PC-3 (cell line): ENCODE measurements around the gene AJM1. TPM values are rescaled to one million over a fixed set of nuclear protein-coding genes. Genes with fewer than 3 reads are reported as not detected.

Experiments
- ATAC-seq: fragments of 200-7000 bp; cut with Tn5 transposase; 2 replicates; pipeline ENCODE4 v1.9.1; 2020; ENCODE audit warnings: mild to moderate bottlenecking, moderate library complexity
- BruUV-seq: library from RNA; stranded (reverse); fragments of 400-500 nt; replicated peaks from 2 replicates; lab custom pipeline; 2021; lab: Mats Ljungman, UMichigan
- CTCF ChIA-PET: fragments of 300-600 bp; sonication (Branson Sonifier 250); formaldehyde crosslinking; loops from one replicate; lab custom pipeline; 2022; ENCODE audit warnings: antibody characterized with exemption; lab: Charles Lee
- POLR2A ChIA-PET: fragments of 300-600 bp; sonication (Branson Sonifier 250); formaldehyde crosslinking; loops from one replicate; lab custom pipeline; 2022; ENCODE audit warnings: antibody characterized with exemption; ENCODE audit not compliant: unreplicated experiment; lab: Charles Lee
- DNase-seq: peaks from one replicate; pipeline ENCODE4 v3.0.0-alpha.2; 2015
- H2AFZ ChIP-seq: fragments of 300-600 bp; sonication (generic); 2 replicates; pipeline ENCODE4 v1.6.0; 2016; ENCODE audit warnings: antibody characterized with exemption, low read length
- H3F3A ChIP-seq: fragments of 300-600 bp; sonication (generic); one replicate; pipeline ENCODE4 v1.6.0; 2017; ENCODE audit warnings: antibody characterized with exemption, low read length, control low read depth, mild to moderate bottlenecking; ENCODE audit not compliant: unreplicated experiment
- H3K27ac ChIP-seq: fragments of 300-600 bp; sonication (generic); 2 replicates; pipeline ENCODE4 v1.5.1; 2016; ENCODE audit warnings: mild to moderate bottlenecking, low read length
- H3K27me3 ChIP-seq: fragments of 300-600 bp; sonication (generic); 2 replicates; pipeline ENCODE4 v1.6.1; 2016; ENCODE audit warnings: low read length, mixed read lengths
- H3K36me3 ChIP-seq: fragments of 300-600 bp; sonication (generic); 2 replicates; pipeline ENCODE4 v1.6.1; 2016; ENCODE audit warnings: low read depth, mixed run types, low read length, mixed read lengths
- H3K4me1 ChIP-seq: fragments of 300-600 bp; sonication (generic); 2 replicates; pipeline ENCODE4 v1.5.1; 2016; ENCODE audit warnings: low read length; ENCODE audit not compliant: insufficient read depth
- H3K4me2 ChIP-seq: fragments of 300-600 bp; sonication (generic); 2 replicates; pipeline ENCODE4 v1.6.0; 2016; ENCODE audit warnings: low read length
- H3K4me3 ChIP-seq: fragments of 300-600 bp; sonication (generic); 2 replicates; pipeline ENCODE4 v1.5.1; 2016; ENCODE audit warnings: mild to moderate bottlenecking, low read length, mixed read lengths
- H3K79me2 ChIP-seq: fragments of 300-600 bp; sonication (generic); 2 replicates; pipeline ENCODE4 v1.6.1; 2017; ENCODE audit warnings: low read length, mixed read lengths
- H3K9ac ChIP-seq: fragments of 300-600 bp; sonication (generic); 2 replicates; pipeline ENCODE4 v1.6.0; 2016; ENCODE audit warnings: mild to moderate bottlenecking, low read length
- H3K9me2 ChIP-seq: fragments of 300-600 bp; sonication (generic); replicated peaks from 2 replicates; pipeline ENCODE4 v1.6.1; 2016; ENCODE audit warnings: mixed run types, low read length, mixed read lengths
- H3K9me3 ChIP-seq: fragments of 300-600 bp; sonication (generic); 2 replicates; pipeline ENCODE4 v1.6.1; 2016; ENCODE audit warnings: low read length, mixed read lengths
- H4K20me1 ChIP-seq: fragments of 300-600 bp; sonication (generic); 2 replicates; pipeline ENCODE4 v1.6.1; 2016; ENCODE audit warnings: low read length, mixed read lengths
- EZH2 ChIP-seq: fragments of 300-600 bp; sonication (generic); IDR thresholded peaks from one replicate; pipeline ENCODE4 v1.6.1; 2017; ENCODE audit warnings: antibody characterized with exemption, mild to moderate bottlenecking, low read length; ENCODE audit not compliant: unreplicated experiment
- EZH2phosphoT487 ChIP-seq: fragments of 300-600 bp; sonication (generic); IDR thresholded peaks from 2 replicates; pipeline ENCODE4 v1.6.1; 2018; ENCODE audit warnings: mild to moderate bottlenecking, antibody characterized with exemption, low read length, borderline replicate concordance
- intact Hi-C: fragments of 100-400 bp; cut with micrococcal nuclease; formaldehyde crosslinking; loops from 2 replicates; pipeline ENCODE4 v1.9.0; 2023
- total RNA-seq: library from RNA; depleted of rRNA; stranded (reverse); fragments of >200 nt; gene quantifications from 2 replicates; pipeline ENCODE4 v1.2.3, GENCODE V29; 2014
- TF ChIP-seq, protein P1 (sequence below): fragments of 300-600 bp; sonication (generic); conservative IDR thresholded peaks from 2 replicates; pipeline ENCODE4 v1.5.1; 2017; ENCODE audit warnings: antibody characterized with exemption, low read depth, mild to moderate bottlenecking, low read length

Gene AJM1
- total RNA-seq, 1 experiment from 2014 or later, result 1.4 TPM

DNA sequence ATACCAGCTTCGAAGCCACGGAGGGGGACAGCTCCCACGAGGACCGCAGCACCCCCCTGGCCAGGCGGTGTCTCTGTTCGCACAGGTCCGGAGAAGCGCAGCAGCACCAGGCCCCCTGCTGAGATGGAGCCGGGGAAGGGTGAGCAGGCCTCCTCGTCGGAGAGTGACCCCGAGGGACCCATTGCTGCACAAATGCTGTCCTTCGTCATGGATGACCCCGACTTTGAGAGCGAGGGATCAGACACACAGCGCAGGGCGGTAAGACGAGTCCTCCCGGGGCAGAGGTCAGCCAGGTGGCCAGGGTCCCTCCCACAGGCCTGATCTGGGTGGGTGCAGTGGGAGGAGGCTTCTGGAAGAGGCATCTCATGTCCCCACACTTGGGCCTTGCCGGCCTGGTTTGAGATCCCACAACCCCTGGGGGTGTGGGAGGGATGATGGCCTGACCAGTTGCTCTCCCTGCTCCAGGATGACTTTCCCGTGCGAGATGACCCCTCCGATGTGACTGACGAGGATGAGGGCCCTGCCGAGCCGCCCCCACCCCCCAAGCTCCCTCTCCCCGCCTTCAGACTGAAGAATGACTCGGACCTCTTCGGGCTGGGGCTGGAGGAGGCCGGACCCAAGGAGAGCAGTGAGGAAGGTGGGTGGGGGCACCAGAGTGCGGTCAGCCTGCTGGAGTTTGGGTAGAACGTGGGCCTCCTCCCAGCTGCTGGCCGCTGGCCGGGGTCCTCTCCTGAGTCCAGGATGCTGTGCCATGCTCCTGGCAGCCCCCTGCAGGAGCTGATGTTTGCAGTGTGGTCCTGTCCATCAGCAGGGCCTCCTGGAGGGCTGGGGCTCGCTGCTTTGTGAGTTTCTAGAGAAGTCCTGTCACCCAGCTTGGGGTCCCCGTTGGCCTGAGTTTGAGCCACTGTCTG is 2.8 kb upstream of the AJM1 start:
- POLR2A ChIA-PET, result no interaction called here
- intact Hi-C loops, result loop anchor here (10.0 kb wide), 1 partner anchor 155 kb away; the partner anchor contains the start of genes CLIC3 and PAXX
- no peaks in the 10 kb centered on the region for H3K79me2 ChIP-seq

DNA sequence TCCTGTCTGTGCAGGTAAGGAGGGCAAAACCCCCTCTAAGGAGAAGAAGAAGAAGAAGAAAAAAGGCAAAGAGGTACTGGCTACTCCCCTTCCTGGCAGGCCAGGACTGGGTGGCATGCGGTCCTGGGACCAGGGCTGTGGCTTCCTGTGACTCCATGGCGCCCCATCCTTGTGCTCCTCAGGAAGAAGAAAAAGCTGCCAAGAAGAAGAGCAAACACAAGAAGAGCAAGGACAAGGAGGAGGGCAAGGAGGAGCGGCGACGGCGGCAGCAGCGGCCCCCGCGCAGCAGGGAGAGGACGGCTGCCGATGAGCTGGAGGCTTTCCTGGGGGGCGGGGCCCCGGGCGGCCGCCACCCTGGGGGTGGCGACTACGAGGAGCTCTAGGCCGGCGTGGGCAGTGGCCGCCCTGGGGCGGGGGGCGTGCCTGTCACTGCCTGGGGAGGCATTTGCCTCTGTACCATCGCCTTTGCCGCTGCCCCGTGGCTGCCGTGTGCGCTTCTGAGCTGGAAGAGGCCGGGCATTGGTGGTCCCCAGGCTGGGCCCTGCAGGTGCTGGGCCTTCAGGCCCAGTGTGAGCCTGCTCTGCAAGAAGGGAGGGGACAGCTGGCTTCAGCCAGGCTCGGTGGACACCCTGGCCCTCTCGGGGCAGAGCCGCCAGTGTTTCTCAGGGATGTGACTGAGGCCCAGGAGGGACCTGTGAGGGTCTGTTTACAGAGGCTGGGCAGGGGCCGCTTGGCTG is 2.0 kb upstream of the AJM1 start:
- Histone ChIP-seq H2AFZ (no peak overlapping the region), H3K9ac (no peak overlapping the region), H3K79me2 (no peaks in the 10 kb centered on the region), H3K4me3 (no peak overlapping the region), H3K9me2 (no peaks in the 10 kb centered on the region), H3K4me1 (peaks cover 10% of the 10 kb centered on the region; the same call in 1 of the 2 replicates), H3F3A (no peaks in the 10 kb centered on the region), H3K27ac (no peak overlapping the region), H3K4me2 (no peak overlapping the region), H3K27me3 (no peaks in the 10 kb centered on the region), H3K9me3 (no peaks in the 10 kb centered on the region), H3K36me3 (no peaks in the 10 kb centered on the region), H4K20me1 (no peaks in the 10 kb centered on the region)
- CTCF ChIA-PET, result no interaction called here
- TSS peak; percentile 42 for BruUV-seq
- DNase-seq (no peak), ATAC-seq (no peak)
- intact Hi-C loops, result loop anchor here (10.0 kb wide), 1 partner anchor 154 kb away; the partner anchor contains the start of genes CLIC3 and PAXX
- no peak for TF ChIP-seq EZH2phosphoT487
- no peak for TF ChIP-seq EZH2
- TF ChIP-seq, protein P1, sequence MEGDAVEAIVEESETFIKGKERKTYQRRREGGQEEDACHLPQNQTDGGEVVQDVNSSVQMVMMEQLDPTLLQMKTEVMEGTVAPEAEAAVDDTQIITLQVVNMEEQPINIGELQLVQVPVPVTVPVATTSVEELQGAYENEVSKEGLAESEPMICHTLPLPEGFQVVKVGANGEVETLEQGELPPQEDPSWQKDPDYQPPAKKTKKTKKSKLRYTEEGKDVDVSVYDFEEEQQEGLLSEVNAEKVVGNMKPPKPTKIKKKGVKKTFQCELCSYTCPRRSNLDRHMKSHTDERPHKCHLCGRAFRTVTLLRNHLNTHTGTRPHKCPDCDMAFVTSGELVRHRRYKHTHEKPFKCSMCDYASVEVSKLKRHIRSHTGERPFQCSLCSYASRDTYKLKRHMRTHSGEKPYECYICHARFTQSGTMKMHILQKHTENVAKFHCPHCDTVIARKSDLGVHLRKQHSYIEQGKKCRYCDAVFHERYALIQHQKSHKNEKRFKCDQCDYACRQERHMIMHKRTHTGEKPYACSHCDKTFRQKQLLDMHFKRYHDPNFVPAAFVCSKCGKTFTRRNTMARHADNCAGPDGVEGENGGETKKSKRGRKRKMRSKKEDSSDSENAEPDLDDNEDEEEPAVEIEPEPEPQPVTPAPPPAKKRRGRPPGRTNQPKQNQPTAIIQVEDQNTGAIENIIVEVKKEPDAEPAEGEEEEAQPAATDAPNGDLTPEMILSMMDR, result no peak
- POLR2A ChIA-PET, result interaction anchor here (0.6 kb wide), 1 partner anchor 40 kb away, joined by 6 read pairs; no protein-coding TSS in a partner anchor

More for the DNA sequence above, 2.8 kb upstream of the AJM1 start:
- Histone ChIP-seq H4K20me1 (no peaks in the 10 kb centered on the region), H3K36me3 (no peaks in the 10 kb centered on the region), H3K4me3 (no peak overlapping the region), H3K9me3 (no peaks in the 10 kb centered on the region), H3K27ac (no peak overlapping the region), H3K9ac (no peak overlapping the region), H2AFZ (no peak overlapping the region), H3K4me2 (no peak overlapping the region), H3F3A (no peaks in the 10 kb centered on the region), H3K27me3 (no peaks in the 10 kb centered on the region), H3K4me1 (peaks cover 10% of the 10 kb centered on the region; the same call in 1 of the 2 replicates), H3K9me2 (no peaks in the 10 kb centered on the region)
- no peak for DNase-seq
- TF ChIP-seq, protein P1, result no peak
- TF ChIP-seq EZH2phosphoT487 (no peak), EZH2 (no peak)
- ATAC-seq, result no peak
- CTCF ChIA-PET, result no interaction called here
- BruUV-seq, result no TSS peak
